ENCODE results near the gene C17orf58. TPM values are rescaled to one million over a fixed set of nuclear protein-coding genes. Genes with fewer than 3 reads are reported as not detected.
"Not testable (repeated sequence)": the region's sequence is repeated elsewhere in the genome, so short reads cannot be mapped to it uniquely, and the experiment has no call there.

C17orf58 gene
- 10 to 100 TPM in 1 of 4 donors, 1 to 10 TPM in 3; 6.4 to 10.7 (median 7.2) TPM for total RNA-seq

GRCh38 chr17:67996301-67997171 lies at the start of gene C17orf58:
C17orf58 (minus strand) TSS chr17:67996469; CDS start chr17:67996198, 271 bp downstream.
- intact Hi-C loops (cut with DNase I); H3K9me3 ChIP-seq; H3K27me3 ChIP-seq; DNase-seq; H3K36me3 ChIP-seq: not testable (repeated sequence)
- H3K4me1 ChIP-seq = peaks cover 12 to 43% (median 21%) of the 10 kb centered on the region in 3 donors
- H3K4me3 ChIP-seq = peak within 1 kb of the TSS; percentile 42 to 78 (median 71)
- H3K27ac ChIP-seq = peak within 1 kb of the TSS; percentile 4 to 98 (median 85)
- 29 to 31% methylated on average over 15 to 18 of the region's 25 CpGs for WGBS, 2 donors

DNA sequence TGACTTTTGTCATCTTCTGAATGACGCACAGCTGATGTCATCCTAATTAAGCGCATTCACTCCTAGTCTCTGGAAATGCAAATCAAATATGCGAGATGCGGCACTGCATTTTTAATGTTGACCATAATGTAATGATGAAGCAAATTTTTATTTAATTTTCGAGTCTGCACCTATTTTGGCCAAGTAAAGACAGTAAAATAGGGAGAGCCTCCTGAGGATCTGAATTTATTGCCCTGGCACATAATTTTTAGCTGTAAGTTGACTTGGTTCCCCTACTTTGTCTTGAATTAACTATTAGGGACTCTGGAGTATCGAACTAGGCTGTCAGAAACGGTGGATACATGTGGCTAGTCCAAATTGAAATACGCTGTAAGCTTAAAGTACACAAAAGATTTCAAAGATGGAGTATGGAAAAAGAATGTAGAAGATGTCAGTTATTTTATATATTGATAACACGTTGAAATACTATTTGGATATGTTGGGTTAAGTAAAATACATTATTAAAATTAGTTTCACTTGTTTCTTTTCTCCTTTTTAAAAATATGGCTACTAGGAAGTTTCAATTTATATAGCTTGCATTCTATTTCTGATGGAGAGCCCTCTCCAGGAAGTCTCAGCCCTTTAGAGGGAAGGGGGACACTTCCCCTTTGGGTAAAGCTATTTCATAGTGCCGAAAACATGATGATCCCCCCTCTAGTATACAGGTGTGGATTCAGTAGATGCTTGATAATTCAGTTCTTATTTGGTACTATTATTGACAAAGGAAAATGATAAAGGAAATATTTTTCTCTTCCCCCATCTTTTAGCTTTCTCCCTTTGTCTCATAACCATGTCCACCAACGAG lies 40.3 kb upstream of the C17orf58 start:
- H3K4me1 ChIP-seq = peaks cover 0 to 28% (median 7%) of the 10 kb centered on the region in 3 donors
- peaks cover 0 to 41% (median 13%) of the 10 kb centered on the region in 3 donors for H3K36me3 ChIP-seq
- H3K27ac ChIP-seq = peak overlapping the region; percentile 84 to 92 (median 89)
- WGBS, 2 donors = 9% methylated on average over 11 of the region's 11 CpGs
- no peaks in the 10 kb centered on the region for H3K9me3 ChIP-seq
- peak overlapping the region; percentile 65 to 99 (median 89) for H3K4me3 ChIP-seq
- no peak for DNase-seq
- no peaks in the 10 kb centered on the region for H3K27me3 ChIP-seq
- no peak for TF ChIP-seq POLR2A (IDR thresholded peaks at IDR 0.05)
- TF ChIP-seq CTCF (IDR thresholded peaks at IDR 0.05) = no peak
- intact Hi-C loops (cut with DNase I) = no loop called here

- H3K9me3 ChIP-seq = no peaks in the 10 kb centered on the region
- H3K4me3 ChIP-seq = peak within 1 kb of the TSS; percentile 65 to 99 (median 89)
- H3K4me1 ChIP-seq = peaks cover 0 to 28% (median 7%) of the 10 kb centered on the region in 3 donors
- intact Hi-C loops (cut with DNase I) = no loop called here
- DNase-seq = peak; percentile 80
- WGBS, 2 donors = 0 to 1% methylated on average over 12 to 14 of the region's 72 CpGs
- H3K27me3 ChIP-seq = no peaks in the 10 kb centered on the region
- TF ChIP-seq POLR2A (IDR thresholded peaks at IDR 0.05) = peak in 2 of 4 donors; percentile 64 to 74
- TF ChIP-seq CTCF (IDR thresholded peaks at IDR 0.05) = no peak
- H3K27ac ChIP-seq = peak within 1 kb of the TSS; percentile 84 to 92 (median 89)
- H3K36me3 ChIP-seq = peaks cover 0 to 32% (median 8%) of the 10 kb centered on the region in 3 donors
These were observed 39.4 kb upstream of the C17orf58 start, which contains the start of gene KPNA2 for GRCh38 chr17:68035523-68036303. KPNA2 (plus strand) TSS chr17:68035735; CDS start chr17:68037133, 1,398 bp downstream.

GRCh38 chr17:68035131-68035522 lies 38.9 kb upstream of the C17orf58 start:
- intact Hi-C loops (cut with DNase I) = no loop called here
- H3K9me3 ChIP-seq = no peaks in the 10 kb centered on the region
- TF ChIP-seq CTCF (IDR thresholded peaks at IDR 0.05) = no peak
- no peak for TF ChIP-seq POLR2A (IDR thresholded peaks at IDR 0.05)
- H3K36me3 ChIP-seq = peaks cover 0 to 27% (median 8%) of the 10 kb centered on the region in 3 donors
- no peaks in the 10 kb centered on the region for H3K27me3 ChIP-seq
- H3K4me3 ChIP-seq = peak overlapping the region in 3 of 4 donors; percentile 48 to 99 (median 81)
- peaks cover 0 to 28% (median 7%) of the 10 kb centered on the region in 3 donors for H3K4me1 ChIP-seq
- H3K27ac ChIP-seq = peak overlapping the region in 2 of 4 donors; percentile 11 to 15
- peak; percentile 80 for DNase-seq
- 1 to 2% methylated on average over 21 to 22 of the region's 27 CpGs for WGBS, 2 donors

- H3K27ac ChIP-seq = no peak overlapping the region
- WGBS, 2 donors = 52 to 63% methylated on average over 1 of the region's 1 CpG
- no peaks in the 10 kb centered on the region for H3K9me3 ChIP-seq
- no peak for DNase-seq
- TF ChIP-seq CTCF (IDR thresholded peaks at IDR 0.05) = no peak
- TF ChIP-seq POLR2A (IDR thresholded peaks at IDR 0.05) = no peak
- intact Hi-C loops (cut with DNase I) = no loop called here
- H3K4me1 ChIP-seq = peaks cover 0 to 28% (median 7%) of the 10 kb centered on the region in 3 donors
- H3K27me3 ChIP-seq = no peaks in the 10 kb centered on the region
- no peak overlapping the region for H3K4me3 ChIP-seq
- peaks cover 0 to 20% (median 8%) of the 10 kb centered on the region in 3 donors for H3K36me3 ChIP-seq
These were observed 38.1 kb upstream of the C17orf58 start for GRCh38 chr17:68034452-68034776.
